Endodermal cell (in vitro differentiated cells): ENCODE measurements around the gene SLC4A5. TPM values are rescaled to one million over a fixed set of nuclear protein-coding genes. Genes with fewer than 3 reads are reported as not detected.

Experiments
- DNase-seq: peaks from one replicate; pipeline ENCODE4 v3.0.0-alpha.2; 2017
- H3K27ac ChIP-seq: 2 replicates; pipeline ENCODE4 v1.5.1; 2013; ENCODE audit warnings: mild to moderate bottlenecking, low read depth, low read length, moderate library complexity
- H3K27me3 ChIP-seq: 2 replicates; pipeline ENCODE4 v1.6.1; 2013; ENCODE audit warnings: mild to moderate bottlenecking, low read length, moderate library complexity; ENCODE audit not compliant: insufficient read depth, control insufficient read depth, poor library complexity, severe bottlenecking
- H3K36me3 ChIP-seq: 2 replicates; pipeline ENCODE4 v1.7.0; 2013; ENCODE audit warnings: mild to moderate bottlenecking, low read length, moderate library complexity; ENCODE audit not compliant: control insufficient read depth, insufficient read depth
- H3K4me1 ChIP-seq: one replicate; pipeline ENCODE4 v1.7.0; 2013; ENCODE audit warnings: low read length; ENCODE audit not compliant: control insufficient read depth, insufficient read depth
- H3K4me3 ChIP-seq: 2 replicates; pipeline ENCODE4 v1.5.1; 2013; ENCODE audit warnings: mild to moderate bottlenecking, low read length, moderate library complexity
- H3K9ac ChIP-seq: 2 replicates; pipeline ENCODE4 v1.6.1; 2013; ENCODE audit warnings: mild to moderate bottlenecking, low read length, moderate library complexity; ENCODE audit not compliant: poor library complexity, severe bottlenecking; ENCODE audit errors: extremely low read depth
- H3K9me3 ChIP-seq: 2 replicates; pipeline ENCODE4 v1.6.1; 2013; ENCODE audit warnings: mild to moderate bottlenecking, low read length, moderate library complexity; ENCODE audit not compliant: control insufficient read depth
- H3K27ac Mint-ChIP-seq: 2 replicates; pipeline ENCODE4 v1.8.0; 2020; ENCODE audit warnings: mixed read lengths
- H3K27me3 Mint-ChIP-seq: 2 replicates; pipeline ENCODE4 v1.8.0; 2021; ENCODE audit warnings: mild to moderate bottlenecking, mixed read lengths; ENCODE audit not compliant: insufficient read depth
- H3K36me3 Mint-ChIP-seq: 2 replicates; pipeline ENCODE4 v1.8.0; 2020; ENCODE audit warnings: low read depth, mixed read lengths
- H3K4me1 Mint-ChIP-seq: 2 replicates; pipeline ENCODE4 v1.8.0; 2020; ENCODE audit warnings: mixed read lengths
- H3K4me3 Mint-ChIP-seq: 2 replicates; pipeline ENCODE4 v1.8.0; 2020; ENCODE audit warnings: mild to moderate bottlenecking, moderate library complexity, mixed read lengths
- H3K9me3 Mint-ChIP-seq: 2 replicates; pipeline ENCODE4 v1.8.0; 2020; ENCODE audit warnings: mild to moderate bottlenecking, mixed read lengths
- WGBS, 2 experiments: methylation state at CpG; one replicate each; pipeline versions ENCODE4 v1.1.5 to v1.1.7; 2013; ENCODE audit warnings: missing lambda C conversion rate in 2 of 2, mixed read lengths in 1 of 2; ENCODE audit not compliant: insufficient coverage in 1 of 2, insufficient read length in 1 of 2; 5-methylcytosine and 5-hydroxymethylcytosine counted together
- total RNA-seq, 2 donors: library from RNA; stranded (reverse); fragmentation: NEBNext Ultra II Directional in 1 of 2; extraction: Animal tissue kit (Norgen Biotek cat#: 25700) in 1 of 2; gene quantifications; 2 replicates in 1 of 2; 3 replicates in 1 of 2; pipeline ENCODE4 v1.2.1, GENCODE V29; 2021
- TF ChIP-seq, protein P1 (sequence below): fragments of 200-600 bp; sonication (generic); conservative IDR thresholded peaks from 2 replicates; pipeline ENCODE4 v1.5.0; 2021; ENCODE audit warnings: antibody characterized with exemption, mild to moderate bottlenecking

The SLC4A5 gene
- total RNA-seq, 2 donors from 2014 or later, result 2.5 to 3.7 TPM

DNA sequence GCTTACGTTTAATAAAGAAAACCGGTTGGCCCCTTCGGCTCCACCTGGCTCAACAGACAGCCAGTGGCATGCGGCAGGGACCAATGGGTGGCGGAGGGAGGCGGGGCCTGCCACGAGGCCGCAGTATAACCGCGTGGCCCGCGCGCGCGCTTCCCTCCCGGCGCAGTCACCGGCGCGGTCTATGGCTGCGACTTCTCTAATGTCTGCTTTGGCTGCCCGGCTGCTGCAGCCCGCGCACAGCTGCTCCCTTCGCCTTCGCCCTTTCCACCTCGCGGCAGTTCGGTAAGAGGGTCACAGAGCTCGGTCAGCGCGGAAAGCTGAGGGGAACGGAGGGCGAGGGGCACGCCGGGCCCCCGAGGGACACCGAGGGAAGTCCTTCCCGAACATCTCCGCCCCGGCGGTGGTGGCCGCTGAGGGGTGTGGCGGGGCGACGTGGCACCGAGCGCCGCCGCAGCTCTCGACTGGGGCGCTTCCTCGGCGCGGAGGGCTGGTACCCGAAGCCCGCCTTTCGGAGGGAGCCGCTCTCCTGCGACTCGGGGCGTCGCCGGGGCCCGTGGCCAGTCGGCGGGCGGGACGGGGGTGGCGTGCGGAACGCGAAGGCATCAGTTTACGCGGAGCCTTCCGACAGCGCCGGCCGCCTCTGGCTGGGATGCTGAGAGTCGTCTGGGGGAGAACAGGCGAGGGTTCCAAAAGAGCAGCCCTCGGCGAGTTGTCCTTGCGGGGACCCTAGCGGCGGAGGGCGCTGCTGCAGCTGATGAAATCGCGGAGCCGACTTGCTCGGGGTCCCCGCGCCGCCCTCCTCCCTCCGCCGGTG, 144.5 kb downstream of the SLC4A5 start, which contains the start of gene MTHFD2:
Gene MTHFD2, plus strand, starts transcription at position 155 of the 814 bp plus-strand sequence. Its CDS starts 27 bp downstream, at position 182.
- peaks cover 11% of the 10 kb centered on the region for H3K27me3 Mint-ChIP-seq
- 0 to 1% methylated on average over 27 to 96 of the region's 96 CpGs for WGBS, 2 experiments
- Histone ChIP-seq H3K9me3 (no peaks in the 10 kb centered on the region), H3K4me3 (peak within 1 kb of the TSS; percentile 97), H3K36me3 (peaks cover 24% of the 10 kb centered on the region), H3K27me3 (no peaks in the 10 kb centered on the region), H3K9ac (peak within 1 kb of the TSS; percentile 98), H3K4me1 (peaks cover 3% of the 10 kb centered on the region), H3K27ac (peak within 1 kb of the TSS; percentile 100)
- peak; percentile 98 for DNase-seq
- H3K36me3 Mint-ChIP-seq, result peaks cover 4% of the 10 kb centered on the region
- H3K4me3 Mint-ChIP-seq, result peak within 1 kb of the TSS; percentile 87
- H3K27ac Mint-ChIP-seq, result peak within 1 kb of the TSS; percentile 100
- TF ChIP-seq, protein P1, sequence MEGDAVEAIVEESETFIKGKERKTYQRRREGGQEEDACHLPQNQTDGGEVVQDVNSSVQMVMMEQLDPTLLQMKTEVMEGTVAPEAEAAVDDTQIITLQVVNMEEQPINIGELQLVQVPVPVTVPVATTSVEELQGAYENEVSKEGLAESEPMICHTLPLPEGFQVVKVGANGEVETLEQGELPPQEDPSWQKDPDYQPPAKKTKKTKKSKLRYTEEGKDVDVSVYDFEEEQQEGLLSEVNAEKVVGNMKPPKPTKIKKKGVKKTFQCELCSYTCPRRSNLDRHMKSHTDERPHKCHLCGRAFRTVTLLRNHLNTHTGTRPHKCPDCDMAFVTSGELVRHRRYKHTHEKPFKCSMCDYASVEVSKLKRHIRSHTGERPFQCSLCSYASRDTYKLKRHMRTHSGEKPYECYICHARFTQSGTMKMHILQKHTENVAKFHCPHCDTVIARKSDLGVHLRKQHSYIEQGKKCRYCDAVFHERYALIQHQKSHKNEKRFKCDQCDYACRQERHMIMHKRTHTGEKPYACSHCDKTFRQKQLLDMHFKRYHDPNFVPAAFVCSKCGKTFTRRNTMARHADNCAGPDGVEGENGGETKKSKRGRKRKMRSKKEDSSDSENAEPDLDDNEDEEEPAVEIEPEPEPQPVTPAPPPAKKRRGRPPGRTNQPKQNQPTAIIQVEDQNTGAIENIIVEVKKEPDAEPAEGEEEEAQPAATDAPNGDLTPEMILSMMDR, result peak; percentile 85
- H3K4me1 Mint-ChIP-seq, result peaks cover 21% of the 10 kb centered on the region
- no peaks in the 10 kb centered on the region for H3K9me3 Mint-ChIP-seq

DNA sequence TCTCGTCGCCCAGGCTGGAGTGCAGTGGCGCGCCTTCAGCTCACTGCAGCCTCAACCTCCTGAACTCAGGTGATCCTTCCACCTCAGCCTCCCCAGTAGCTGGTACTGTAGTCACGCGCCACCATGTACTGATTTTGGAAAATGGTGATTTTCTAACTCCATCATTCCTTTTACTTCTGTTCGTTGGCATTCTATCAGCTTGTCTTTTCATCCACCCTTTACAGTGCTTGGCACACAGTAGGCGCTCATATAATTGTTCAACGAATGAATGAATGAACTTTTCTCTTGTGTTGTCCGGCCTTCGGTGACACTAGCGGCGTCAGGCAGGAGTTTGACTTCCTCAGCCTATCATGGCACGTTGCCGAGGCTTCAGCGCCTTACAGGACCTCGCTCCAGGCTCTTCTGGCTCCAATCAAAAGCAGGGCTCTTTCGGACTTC, 145.2 kb downstream of the SLC4A5 start:
- peaks cover 3% of the 10 kb centered on the region for H3K4me1 ChIP-seq
- Mint-ChIP-seq H3K9me3 (no peaks in the 10 kb centered on the region), H3K27ac (peak overlapping the region; percentile 89), H3K27me3 (peaks cover 11% of the 10 kb centered on the region), H3K4me1 (peaks cover 19% of the 10 kb centered on the region), H3K36me3 (no peaks in the 10 kb centered on the region), H3K4me3 (peak overlapping the region; percentile 87)
- H3K27ac ChIP-seq, result peak overlapping the region; percentile 100
- peak overlapping the region; percentile 98 for H3K9ac ChIP-seq
- H3K36me3 ChIP-seq, result peaks cover 18% of the 10 kb centered on the region
- no peaks in the 10 kb centered on the region for H3K27me3 ChIP-seq
- no peaks in the 10 kb centered on the region for H3K9me3 ChIP-seq
- H3K4me3 ChIP-seq, result peak overlapping the region; percentile 97
- 25 to 37% methylated on average over 14 to 18 of the region's 18 CpGs for WGBS, 2 experiments
- no peak for DNase-seq
- TF ChIP-seq, protein P1, result no peak

DNA sequence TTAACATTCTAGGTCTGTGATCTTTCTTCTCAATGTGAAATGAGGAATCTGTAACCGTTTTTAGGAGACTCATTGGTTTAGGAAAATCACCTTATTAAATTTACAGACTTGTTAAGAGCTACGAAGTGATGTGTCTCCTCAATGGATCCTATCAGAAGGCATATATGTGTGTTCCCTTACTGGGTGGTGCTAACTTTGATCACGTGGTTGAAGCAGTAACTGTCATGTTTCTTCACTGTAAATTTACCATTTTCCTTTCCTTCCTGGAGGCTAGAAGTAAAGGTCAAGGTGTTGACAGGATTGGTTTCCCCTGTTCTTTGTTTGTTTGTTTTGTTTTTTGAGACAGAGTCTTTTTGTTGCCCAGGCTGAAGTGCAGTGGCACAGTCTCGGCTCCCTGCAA, 146.2 kb downstream of the SLC4A5 start:
- WGBS, 2 experiments, result 91 to 100% methylated on average over 2 to 4 of the region's 4 CpGs
- Mint-ChIP-seq H3K4me3 (no peak overlapping the region), H3K27ac (no peak overlapping the region), H3K27me3 (peaks cover 11% of the 10 kb centered on the region), H3K4me1 (peaks cover 22% of the 10 kb centered on the region), H3K36me3 (no peaks in the 10 kb centered on the region), H3K9me3 (no peaks in the 10 kb centered on the region)
- Histone ChIP-seq H3K4me3 (no peak overlapping the region), H3K27me3 (no peaks in the 10 kb centered on the region), H3K4me1 (peaks cover 3% of the 10 kb centered on the region), H3K9me3 (no peaks in the 10 kb centered on the region), H3K36me3 (peaks cover 8% of the 10 kb centered on the region), H3K27ac (no peak overlapping the region), H3K9ac (no peak overlapping the region)
- TF ChIP-seq, protein P1, result no peak
- no peak for DNase-seq
